ENCODE results near the gene AHNAK2.

GRCh38 chr14:105014032-105014431 is 35.9 kb upstream of the AHNAK2 start:
- TF ChIP-seq CTCF (IDR thresholded peaks at IDR 0.05), result no peak
- no peak for TF ChIP-seq ZFX (IDR thresholded peaks at IDR 0.05; ENCODE audit: borderline replicate concordance)

All from 22Rv1 (cell line).